Measurements from ENCODE around the gene CFAP97D1.

Gene CFAP97D1

GRCh38 chr17:43801844-43802243 lies 21.6 kb downstream of the CFAP97D1 start:
- TF ChIP-seq CTCF (conservative IDR thresholded peaks at IDR 0.05): no peak

GRCh38 chr17:43803758-43804157 lies 23.5 kb downstream of the CFAP97D1 start:
- H3K27ac ChIP-seq: no peak overlapping the region
- TF ChIP-seq CTCF (conservative IDR thresholded peaks at IDR 0.05): no peak

More at GRCh38 chr17:43801844-43802243, 21.6 kb downstream of the CFAP97D1 start:
- H3K27ac ChIP-seq: no peak overlapping the region

GRCh38 chr17:43805117-43805516 lies 24.9 kb downstream of the CFAP97D1 start:
- H3K27ac ChIP-seq: no peak overlapping the region

GRCh38 chr17:43808076-43808475 lies 27.8 kb downstream of the CFAP97D1 start:
- no peak overlapping the region for H3K27ac ChIP-seq
- TF ChIP-seq CTCF (conservative IDR thresholded peaks at IDR 0.05): no peak

More at GRCh38 chr17:43805117-43805516, 24.9 kb downstream of the CFAP97D1 start:
- TF ChIP-seq CTCF (conservative IDR thresholded peaks at IDR 0.05): no peak

- TF ChIP-seq CTCF (conservative IDR thresholded peaks at IDR 0.05): no peak
- no peak overlapping the region for H3K27ac ChIP-seq
Measured at GRCh38 chr17:43809121-43809520, 28.9 kb downstream of the CFAP97D1 start.

- H3K27ac ChIP-seq: no peak overlapping the region
- no peak for TF ChIP-seq CTCF (conservative IDR thresholded peaks at IDR 0.05)
Measured at GRCh38 chr17:43810226-43810715, 30.0 kb downstream of the CFAP97D1 start.

GRCh38 chr17:43810823-43811222 lies 30.6 kb downstream of the CFAP97D1 start:
- TF ChIP-seq CTCF (conservative IDR thresholded peaks at IDR 0.05): no peak
- no peak overlapping the region for H3K27ac ChIP-seq

Data from VCaP (cell line).